Measurements from ENCODE around the gene TBC1D14. TPM values are rescaled to one million over a fixed set of nuclear protein-coding genes. Genes with fewer than 3 reads are reported as not detected.
A peak's percentile ranks its signal among the peaks of the same experiment; 100 is the strongest.

The TBC1D14 gene
- total RNA-seq, 2 donors from 2014 or later: 42.3 to 43.5 TPM

DNA sequence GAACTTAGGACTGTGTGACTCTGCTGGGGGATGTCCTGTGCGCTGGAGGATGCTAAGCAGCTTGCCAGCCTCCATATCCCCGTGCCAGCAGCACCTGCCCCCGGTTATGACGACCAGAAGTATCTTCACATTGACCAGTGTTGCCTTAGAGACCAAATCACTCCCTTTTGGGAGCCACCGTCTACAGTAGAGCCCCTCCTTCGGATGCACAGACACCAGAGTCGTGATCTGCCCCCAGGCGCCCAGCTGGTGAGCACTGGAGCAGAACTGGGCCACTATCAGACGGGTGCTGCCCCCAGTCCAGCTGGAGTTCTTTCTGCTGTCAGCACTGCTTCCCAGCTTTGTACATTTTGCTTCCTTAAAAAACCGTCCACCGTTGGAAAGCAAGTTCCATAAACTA is 103.5 kb downstream of the TBC1D14 start:
- Histone ChIP-seq H3K36me3 (ENCODE audit: control insufficient read depth, insufficient read depth, low read length) (peaks cover 85% of the 10 kb centered on the region), H3K4me3 (ENCODE audit: low read length) (no peak overlapping the region), H3K9me3 (ENCODE audit: control insufficient read depth, low read length) (no peaks in the 10 kb centered on the region), H3K4me1 (ENCODE audit: control insufficient read depth, insufficient read depth, low read length) (peaks cover 26% of the 10 kb centered on the region), H3K27me3 (ENCODE audit: control insufficient read depth, insufficient read depth, low read length, poor library complexity, severe bottlenecking) (no peaks in the 10 kb centered on the region), H3K9ac (ENCODE audit: extremely low read depth, low read length, poor library complexity, severe bottlenecking) (no peak overlapping the region), H3K27ac (ENCODE audit: low read depth, low read length) (no peak overlapping the region)
- H3K4me3 Mint-ChIP-seq: no peak overlapping the region
- 95 to 99% methylated on average over 10 to 11 of the region's 11 CpGs for whole genome bisulfite sequencing, 2 experiments (ENCODE audit: insufficient coverage in 1 of 2, insufficient read length in 1 of 2)
- DNase-seq: no peak
- H3K9me3 Mint-ChIP-seq: no peaks in the 10 kb centered on the region
- TF ChIP-seq, protein P1, sequence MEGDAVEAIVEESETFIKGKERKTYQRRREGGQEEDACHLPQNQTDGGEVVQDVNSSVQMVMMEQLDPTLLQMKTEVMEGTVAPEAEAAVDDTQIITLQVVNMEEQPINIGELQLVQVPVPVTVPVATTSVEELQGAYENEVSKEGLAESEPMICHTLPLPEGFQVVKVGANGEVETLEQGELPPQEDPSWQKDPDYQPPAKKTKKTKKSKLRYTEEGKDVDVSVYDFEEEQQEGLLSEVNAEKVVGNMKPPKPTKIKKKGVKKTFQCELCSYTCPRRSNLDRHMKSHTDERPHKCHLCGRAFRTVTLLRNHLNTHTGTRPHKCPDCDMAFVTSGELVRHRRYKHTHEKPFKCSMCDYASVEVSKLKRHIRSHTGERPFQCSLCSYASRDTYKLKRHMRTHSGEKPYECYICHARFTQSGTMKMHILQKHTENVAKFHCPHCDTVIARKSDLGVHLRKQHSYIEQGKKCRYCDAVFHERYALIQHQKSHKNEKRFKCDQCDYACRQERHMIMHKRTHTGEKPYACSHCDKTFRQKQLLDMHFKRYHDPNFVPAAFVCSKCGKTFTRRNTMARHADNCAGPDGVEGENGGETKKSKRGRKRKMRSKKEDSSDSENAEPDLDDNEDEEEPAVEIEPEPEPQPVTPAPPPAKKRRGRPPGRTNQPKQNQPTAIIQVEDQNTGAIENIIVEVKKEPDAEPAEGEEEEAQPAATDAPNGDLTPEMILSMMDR (conservative IDR thresholded peaks at IDR 0.05): no peak
- no peaks in the 10 kb centered on the region for H3K27me3 Mint-ChIP-seq (ENCODE audit: insufficient read depth)
- peaks cover 32% of the 10 kb centered on the region for H3K4me1 Mint-ChIP-seq
- peaks cover 77% of the 10 kb centered on the region for H3K36me3 Mint-ChIP-seq (ENCODE audit: low read depth)
- no peak overlapping the region for H3K27ac Mint-ChIP-seq

DNA sequence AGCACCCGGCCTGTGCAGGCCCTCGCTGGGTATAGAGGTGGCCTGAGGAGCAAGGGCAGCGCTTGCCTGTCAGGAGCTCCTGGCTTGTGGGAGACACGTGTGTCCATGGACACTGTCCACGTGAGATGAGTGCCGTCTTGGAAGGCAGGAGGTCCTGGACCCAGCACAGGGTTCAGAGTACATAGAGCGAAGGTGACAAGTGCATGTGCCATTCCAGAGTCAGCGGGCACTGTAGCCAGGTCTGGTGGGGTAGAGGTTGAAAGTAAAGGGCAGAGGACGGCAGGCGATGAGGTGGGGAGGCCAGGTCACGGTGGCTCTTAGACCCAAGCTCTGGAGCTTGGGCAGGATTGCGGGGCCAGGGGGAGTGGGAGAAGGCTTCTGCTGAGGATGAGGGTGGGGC is 105.2 kb downstream of the TBC1D14 start:
- H3K27me3 Mint-ChIP-seq (ENCODE audit: insufficient read depth): no peaks in the 10 kb centered on the region
- H3K9ac ChIP-seq (ENCODE audit: extremely low read depth, low read length, poor library complexity, severe bottlenecking): no peak overlapping the region

DNA sequence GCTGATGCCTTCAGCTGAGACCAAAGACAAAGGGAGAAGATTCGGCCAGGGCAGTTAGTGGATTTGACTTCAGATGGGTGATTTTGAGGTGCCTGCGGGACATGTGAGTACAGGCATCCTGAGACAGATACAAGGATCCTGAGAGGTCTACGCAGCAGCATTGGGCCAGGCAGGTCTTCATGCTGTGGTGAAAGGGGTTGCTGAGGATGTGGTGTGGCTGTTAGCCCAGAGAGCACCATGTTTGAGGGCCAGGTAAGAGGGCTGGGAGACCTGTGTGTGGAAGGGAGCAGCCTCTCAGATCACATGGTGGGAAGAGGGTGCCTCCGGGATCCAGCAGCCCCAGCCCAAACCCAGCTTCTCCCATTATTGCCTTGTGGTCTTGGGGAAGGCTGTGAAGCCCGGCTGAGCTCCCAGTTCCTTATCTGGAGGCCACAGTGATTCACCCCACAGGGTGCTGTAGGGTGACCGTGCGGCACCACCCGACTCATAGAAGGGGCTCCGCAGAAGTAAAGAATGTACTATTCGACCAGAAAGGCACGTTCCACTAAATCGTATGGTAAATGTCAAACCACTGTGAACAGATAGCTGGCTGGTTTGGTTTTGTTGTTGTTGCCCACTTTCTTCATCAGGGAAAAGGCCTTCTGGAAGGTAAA is 105.9 kb downstream of the TBC1D14 start:
- H3K4me1 Mint-ChIP-seq: peaks cover 22% of the 10 kb centered on the region
- TF ChIP-seq, protein P1 (conservative IDR thresholded peaks at IDR 0.05): no peak
- Histone ChIP-seq H3K4me1 (ENCODE audit: control insufficient read depth, insufficient read depth, low read length) (peaks cover 16% of the 10 kb centered on the region), H3K36me3 (ENCODE audit: control insufficient read depth, insufficient read depth, low read length) (peaks cover 84% of the 10 kb centered on the region), H3K27ac (ENCODE audit: low read depth, low read length) (no peak overlapping the region), H3K9ac (ENCODE audit: extremely low read depth, low read length, poor library complexity, severe bottlenecking) (no peak overlapping the region), H3K9me3 (ENCODE audit: control insufficient read depth, low read length) (no peaks in the 10 kb centered on the region), H3K4me3 (ENCODE audit: low read length) (no peak overlapping the region), H3K27me3 (ENCODE audit: control insufficient read depth, insufficient read depth, low read length, poor library complexity, severe bottlenecking) (no peaks in the 10 kb centered on the region)
- H3K36me3 Mint-ChIP-seq (ENCODE audit: low read depth): peaks cover 74% of the 10 kb centered on the region
- no peak overlapping the region for H3K4me3 Mint-ChIP-seq
- H3K27me3 Mint-ChIP-seq (ENCODE audit: insufficient read depth): no peaks in the 10 kb centered on the region
- 92 to 95% methylated on average over 10 to 12 of the region's 12 CpGs for whole genome bisulfite sequencing, 2 experiments (ENCODE audit: insufficient coverage in 1 of 2, insufficient read length in 1 of 2)
- no peaks in the 10 kb centered on the region for H3K9me3 Mint-ChIP-seq
- H3K27ac Mint-ChIP-seq: peak overlapping the region; percentile 44
- no peak for DNase-seq

More for the DNA sequence above, 105.2 kb downstream of the TBC1D14 start:
- H3K9me3 ChIP-seq (ENCODE audit: control insufficient read depth, low read length): no peaks in the 10 kb centered on the region
- peaks cover 87% of the 10 kb centered on the region for H3K36me3 ChIP-seq (ENCODE audit: control insufficient read depth, insufficient read depth, low read length)
- no peaks in the 10 kb centered on the region for H3K27me3 ChIP-seq (ENCODE audit: control insufficient read depth, insufficient read depth, low read length, poor library complexity, severe bottlenecking)
- H3K4me1 Mint-ChIP-seq: peaks cover 25% of the 10 kb centered on the region
- no peaks in the 10 kb centered on the region for H3K9me3 Mint-ChIP-seq
- TF ChIP-seq, protein P1 (conservative IDR thresholded peaks at IDR 0.05): no peak
- H3K4me3 Mint-ChIP-seq: no peak overlapping the region
- no peak for DNase-seq
- no peak overlapping the region for H3K4me3 ChIP-seq (ENCODE audit: low read length)
- H3K36me3 Mint-ChIP-seq (ENCODE audit: low read depth): peaks cover 81% of the 10 kb centered on the region
- peaks cover 17% of the 10 kb centered on the region for H3K4me1 ChIP-seq (ENCODE audit: control insufficient read depth, insufficient read depth, low read length)
- WGBS, 2 experiments (ENCODE audit: insufficient coverage in 1 of 2, insufficient read length in 1 of 2): 94 to 98% methylated on average over 11 to 12 of the region's 12 CpGs
- H3K27ac ChIP-seq (ENCODE audit: low read depth, low read length): no peak overlapping the region
- no peak overlapping the region for H3K27ac Mint-ChIP-seq

All from endodermal cell (in vitro differentiated cells).